Lower leg skin (tissue), 4 donors: ENCODE measurements around the gene GLRA1. TPM values are rescaled to one million over a fixed set of nuclear protein-coding genes. Genes with fewer than 3 reads are reported as not detected.

Source experiments
- DNase-seq, 2 donors: peaks; one replicate each; pipeline ENCODE4 v3.0.0-alpha.2; 2019; ENCODE audit warnings: low spot score in 2 of 2
- H3K4me3 ChIP-seq: fragments of 200-600 bp; sonication (generic); 2 replicates; pipeline ENCODE4 v1.5.1; 2017; ENCODE audit warnings: mild to moderate bottlenecking, low read depth; ENCODE audit not compliant: poor library complexity, severe bottlenecking
- CTCF ChIP-seq, 3 donors: fragments of 450-650 bp; IDR thresholded peaks; one replicate each; pipeline ENCODE4 v1.5.1; 2016; ENCODE audit warnings: antibody characterized with exemption in 3 of 3, mild to moderate bottlenecking in 3 of 3, moderate library complexity in 2 of 3
- POLR2A ChIP-seq, 2 donors: fragments of 450-650 bp; IDR thresholded peaks; one replicate each; pipeline ENCODE4 v1.6.1; 2016 to 2017; ENCODE audit warnings: antibody characterized with exemption in 2 of 2, mild to moderate bottlenecking in 1 of 2, moderate library complexity in 1 of 2
- WGBS, 2 donors: methylation state at CpG; one replicate each; pipeline ENCODE4 v1.1.5; 2018; 5-methylcytosine and 5-hydroxymethylcytosine counted together
- intact Hi-C: fragments of 100-400 bp; cut with DNase I; formaldehyde crosslinking; loops from one replicate; pipeline ENCODE4 v1.15.0; 2023; ENCODE audit warnings: low total_unique reads
- total RNA-seq, 4 donors: library from RNA; depleted of rRNA; stranded (reverse); fragments of >200 nt; gene quantifications; one replicate each; pipeline ENCODE4 v1.1.0, GENCODE V29; 2016

The GLRA1 gene
- total RNA-seq, 4 donors from 2014 or later = not detected

GRCh38 chr5:151904909-151905308 lies 19.7 kb downstream of the GLRA1 start:
- TF ChIP-seq CTCF (IDR thresholded peaks at IDR 0.05) = no peak
- TF ChIP-seq POLR2A (IDR thresholded peaks at IDR 0.05) = no peak
- no peak overlapping the region for H3K4me3 ChIP-seq
- no peak for DNase-seq
- intact Hi-C loops = no loop called here

- no peak for DNase-seq
- intact Hi-C loops = no loop called here
- TF ChIP-seq CTCF (IDR thresholded peaks at IDR 0.05) (no peak), POLR2A (IDR thresholded peaks at IDR 0.05) (no peak)
- H3K4me3 ChIP-seq = no peak overlapping the region
- 53 to 67% methylated on average over 6 of the region's 6 CpGs for WGBS, 2 donors
These were observed 20.5 kb downstream of the GLRA1 start for GRCh38 chr5:151904127-151904526.

- intact Hi-C loops = no loop called here
- no peak overlapping the region for H3K4me3 ChIP-seq
- 51 to 62% methylated on average over 2 of the region's 2 CpGs for WGBS, 2 donors
- no peak for TF ChIP-seq CTCF (IDR thresholded peaks at IDR 0.05)
- no peak for TF ChIP-seq POLR2A (IDR thresholded peaks at IDR 0.05)
- no peak for DNase-seq
These were observed 21.4 kb downstream of the GLRA1 start for GRCh38 chr5:151903243-151903653.

GRCh38 chr5:151902215-151902614 lies 22.4 kb downstream of the GLRA1 start:
- intact Hi-C loops = no loop called here
- TF ChIP-seq POLR2A (IDR thresholded peaks at IDR 0.05) (no peak), CTCF (IDR thresholded peaks at IDR 0.05) (no peak)

GRCh38 chr5:151901611-151902010 lies 23.0 kb downstream of the GLRA1 start:
- DNase-seq = no peak
- H3K4me3 ChIP-seq = no peak overlapping the region
- TF ChIP-seq CTCF (IDR thresholded peaks at IDR 0.05) = no peak
- no peak for TF ChIP-seq POLR2A (IDR thresholded peaks at IDR 0.05)
- intact Hi-C loops = no loop called here

More at GRCh38 chr5:151902215-151902614, 22.4 kb downstream of the GLRA1 start:
- DNase-seq = no peak
- 86 to 87% methylated on average over 4 of the region's 4 CpGs for WGBS, 2 donors
- no peak overlapping the region for H3K4me3 ChIP-seq

GRCh38 chr5:151900891-151901290 lies 23.8 kb downstream of the GLRA1 start:
- no peak for DNase-seq
- 50 to 61% methylated on average over 3 of the region's 3 CpGs for WGBS, 2 donors
- H3K4me3 ChIP-seq = no peak overlapping the region
- no peak for TF ChIP-seq POLR2A (IDR thresholded peaks at IDR 0.05)
- TF ChIP-seq CTCF (IDR thresholded peaks at IDR 0.05) = no peak
- intact Hi-C loops = no loop called here
